Thyroid gland (tissue), 4 donors: ENCODE measurements around the gene RAPGEF6. TPM values are rescaled to one million over a fixed set of nuclear protein-coding genes. Genes with fewer than 3 reads are reported as not detected.
"Not testable (repeated sequence)": the region's sequence is repeated elsewhere in the genome, so short reads cannot be mapped to it uniquely, and the experiment has no call there.

Experiments
- DNase-seq, 2 donors: peaks; one replicate each; pipeline ENCODE4 v3.0.0-alpha.2; 2019
- H3K27ac ChIP-seq, 3 donors: fragments of 200-600 bp; sonication (generic); 1 replicate in 2 of 3; 2 replicates in 1 of 3; pipeline ENCODE4 v1.5.1; 2016 to 2019; ENCODE audit warnings: mild to moderate bottlenecking in 1 of 3, moderate library complexity in 1 of 3
- H3K27me3 ChIP-seq: fragments of 200-600 bp; sonication (generic); one replicate; pipeline ENCODE4 v1.5.1; 2019
- H3K36me3 ChIP-seq, 2 donors: fragments of 200-600 bp; sonication (generic); one replicate each; pipeline ENCODE4 v1.5.1; 2016 to 2019
- H3K4me1 ChIP-seq, 2 donors: fragments of 200-600 bp; sonication (generic); one replicate each; pipeline ENCODE4 v1.5.1; 2017 to 2019
- H3K4me3 ChIP-seq, 3 donors: fragments of 200-600 bp; sonication (generic); replicated peaks in 1 of 3; 1 replicate in 2 of 3; 2 replicates in 1 of 3; pipeline ENCODE4 v1.5.1; 2016; ENCODE audit warnings: mild to moderate bottlenecking in 1 of 3
- H3K9me3 ChIP-seq: fragments of 200-600 bp; sonication (generic); one replicate; pipeline ENCODE4 v1.5.1; 2017
- CTCF ChIP-seq, 6 experiments: fragments of 200-600 bp in 3 of 6; fragments of 450-650 bp in 3 of 6; sonication (generic) in 3 of 6; IDR thresholded peaks; one replicate each; pipeline ENCODE4 v1.5.1; 2016 to 2019; ENCODE audit warnings: antibody characterized with exemption in 6 of 6, mild to moderate bottlenecking in 2 of 6, inconsistent platforms in 1 of 6, moderate library complexity in 1 of 6
- POLR2A ChIP-seq, 2 donors: fragments of 450-650 bp; IDR thresholded peaks; one replicate each; pipeline ENCODE4 v1.6.1; 2017; ENCODE audit warnings: antibody characterized with exemption in 2 of 2, mild to moderate bottlenecking in 2 of 2, moderate library complexity in 1 of 2
- WGBS, 2 donors: methylation state at CpG; one replicate each; pipeline ENCODE4 v1.1.5; 2017; 5-methylcytosine and 5-hydroxymethylcytosine counted together
- intact Hi-C: fragments of 100-400 bp; cut with DNase I; formaldehyde crosslinking; loops from one replicate; pipeline ENCODE4 v1.15.1; 2023
- total RNA-seq, 4 donors: library from RNA; depleted of rRNA; stranded (reverse); fragments of >200 nt; gene quantifications; one replicate each; pipeline ENCODE4 v1.2.3, GENCODE V29; 2016

The RAPGEF6 gene
- total RNA-seq, 4 donors from 2014 or later, result 20.2 to 36.4 (median 25.2) TPM

GRCh38 chr5:131495536-131496399 lies 139.3 kb downstream of the RAPGEF6 start:
- H3K27ac ChIP-seq, result no peak overlapping the region
- no peaks in the 10 kb centered on the region for H3K36me3 ChIP-seq
- H3K9me3 ChIP-seq, result no peaks in the 10 kb centered on the region
- H3K27me3 ChIP-seq, result no peaks in the 10 kb centered on the region
- TF ChIP-seq POLR2A (IDR thresholded peaks at IDR 0.05), result no peak
- no peak for TF ChIP-seq CTCF (IDR thresholded peaks at IDR 0.05)
- no peak overlapping the region for H3K4me3 ChIP-seq
- 80% methylated on average over 8 of the region's 8 CpGs for WGBS, 2 donors
- DNase-seq, result no peak
- peaks cover 0 to 5% of the 10 kb centered on the region in 2 donors for H3K4me1 ChIP-seq
- intact Hi-C loops, result no loop called here

GRCh38 chr5:131491749-131492148 lies 143.3 kb downstream of the RAPGEF6 start:
- intact Hi-C loops, result no loop called here
- no peaks in the 10 kb centered on the region for H3K36me3 ChIP-seq
- WGBS, 2 donors, result 85 to 100% methylated on average over 1 of the region's 1 CpG
- no peaks in the 10 kb centered on the region for H3K27me3 ChIP-seq
- H3K27ac ChIP-seq, result no peak overlapping the region
- TF ChIP-seq POLR2A (IDR thresholded peaks at IDR 0.05) (no peak), CTCF (IDR thresholded peaks at IDR 0.05) (no peak)
- no peak overlapping the region for H3K4me3 ChIP-seq
- H3K4me1 ChIP-seq, result peaks cover 0 to 8% of the 10 kb centered on the region in 2 donors
- no peak for DNase-seq
- H3K9me3 ChIP-seq, result no peaks in the 10 kb centered on the region

- Histone ChIP-seq H3K27ac (peak overlapping the region in 1 of 3 donors; percentile 27), H3K4me1 (peaks cover 0 to 3% of the 10 kb centered on the region in 2 donors), H3K4me3 (no peak overlapping the region), H3K36me3 (no peaks in the 10 kb centered on the region), H3K9me3 (no peaks in the 10 kb centered on the region), H3K27me3 (no peaks in the 10 kb centered on the region)
- TF ChIP-seq CTCF (IDR thresholded peaks at IDR 0.05) (no peak), POLR2A (IDR thresholded peaks at IDR 0.05) (no peak)
- no peak for DNase-seq
- intact Hi-C loops, result no loop called here
- 68 to 76% methylated on average over 3 of the region's 3 CpGs for WGBS, 2 donors
These were observed 146.6 kb downstream of the RAPGEF6 start for GRCh38 chr5:131488463-131488862.

GRCh38 chr5:131487371-131487770 lies 147.7 kb downstream of the RAPGEF6 start:
- WGBS, 2 donors, result 98 to 99% methylated on average over 4 of the region's 4 CpGs
- H3K36me3 ChIP-seq, H3K4me3 ChIP-seq, H3K9me3 ChIP-seq, H3K27me3 ChIP-seq, H3K4me1 ChIP-seq, intact Hi-C loops, H3K27ac ChIP-seq, DNase-seq: not testable (repeated sequence)

GRCh38 chr5:131482617-131483016 lies 152.4 kb downstream of the RAPGEF6 start:
- TF ChIP-seq POLR2A (IDR thresholded peaks at IDR 0.05) (no peak), CTCF (IDR thresholded peaks at IDR 0.05) (no peak)
- Histone ChIP-seq H3K9me3 (no peaks in the 10 kb centered on the region), H3K27ac (no peak overlapping the region), H3K27me3 (no peaks in the 10 kb centered on the region), H3K4me3 (no peak overlapping the region), H3K36me3 (no peaks in the 10 kb centered on the region), H3K4me1 (no peaks in the 10 kb centered on the region)
- intact Hi-C loops, result no loop called here
- 97 to 98% methylated on average over 2 of the region's 2 CpGs for WGBS, 2 donors
- no peak for DNase-seq
